GM18909 (cell line): ENCODE data around the gene NTHL1.

Source experiments
- ATAC-seq: cut with Tn5 transposase; IDR thresholded peaks from one replicate; pipeline ENCODE4 v1.9.1; 2021; ENCODE audit warnings: mild to moderate bottlenecking; ENCODE audit not compliant: unreplicated experiment, poor library complexity

Gene NTHL1

DNA sequence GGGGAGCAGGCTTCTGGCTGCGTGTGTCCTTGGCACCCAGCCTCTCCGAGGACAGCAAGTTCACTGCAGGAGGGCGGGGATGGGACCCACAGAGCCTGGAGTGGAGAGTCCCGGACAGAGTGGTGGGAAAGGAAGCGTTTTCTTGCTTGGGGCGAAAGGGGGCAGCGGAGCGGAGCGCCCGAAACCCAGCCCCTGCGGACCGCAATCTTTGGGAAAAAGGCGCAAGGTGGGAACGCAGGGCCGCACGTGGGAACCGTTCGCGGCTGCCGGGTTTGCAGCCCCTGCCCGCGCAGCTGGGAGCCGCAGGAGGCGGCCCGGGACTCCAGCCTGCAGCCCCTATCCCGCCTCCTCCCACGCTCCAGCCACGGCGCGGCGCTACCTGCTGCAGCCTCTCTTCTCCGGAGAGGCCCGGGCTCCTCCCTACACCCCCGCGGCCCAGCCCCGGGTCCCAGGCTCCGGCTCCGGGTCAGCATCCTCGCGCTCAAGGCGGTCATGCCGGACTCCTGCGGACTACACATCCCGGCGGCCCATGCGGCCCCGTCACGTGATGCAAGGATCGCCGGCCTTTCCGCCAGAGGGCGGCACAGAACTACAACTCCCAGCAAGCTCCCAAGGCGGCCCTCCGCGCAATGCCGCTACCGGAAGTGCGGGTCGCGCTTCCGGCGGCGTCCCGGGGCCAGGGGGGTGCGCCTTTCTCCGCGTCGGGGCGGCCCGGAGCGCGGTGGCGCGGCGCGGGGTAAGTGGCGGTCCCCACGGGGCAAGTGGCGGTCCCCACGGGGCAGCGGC is at the start of gene NTHL1, which contains the start of gene TSC2:
TSS of gene NTHL1 (minus strand) at position 505 of the 786 bp plus-strand sequence. CDS start at position 494, 11 bp downstream.
TSS of gene TSC2 (plus strand) at position 656 of the 786 bp plus-strand sequence. CDS start 631 bp downstream, outside the sequence.
- ATAC-seq = peak; percentile 89

DNA sequence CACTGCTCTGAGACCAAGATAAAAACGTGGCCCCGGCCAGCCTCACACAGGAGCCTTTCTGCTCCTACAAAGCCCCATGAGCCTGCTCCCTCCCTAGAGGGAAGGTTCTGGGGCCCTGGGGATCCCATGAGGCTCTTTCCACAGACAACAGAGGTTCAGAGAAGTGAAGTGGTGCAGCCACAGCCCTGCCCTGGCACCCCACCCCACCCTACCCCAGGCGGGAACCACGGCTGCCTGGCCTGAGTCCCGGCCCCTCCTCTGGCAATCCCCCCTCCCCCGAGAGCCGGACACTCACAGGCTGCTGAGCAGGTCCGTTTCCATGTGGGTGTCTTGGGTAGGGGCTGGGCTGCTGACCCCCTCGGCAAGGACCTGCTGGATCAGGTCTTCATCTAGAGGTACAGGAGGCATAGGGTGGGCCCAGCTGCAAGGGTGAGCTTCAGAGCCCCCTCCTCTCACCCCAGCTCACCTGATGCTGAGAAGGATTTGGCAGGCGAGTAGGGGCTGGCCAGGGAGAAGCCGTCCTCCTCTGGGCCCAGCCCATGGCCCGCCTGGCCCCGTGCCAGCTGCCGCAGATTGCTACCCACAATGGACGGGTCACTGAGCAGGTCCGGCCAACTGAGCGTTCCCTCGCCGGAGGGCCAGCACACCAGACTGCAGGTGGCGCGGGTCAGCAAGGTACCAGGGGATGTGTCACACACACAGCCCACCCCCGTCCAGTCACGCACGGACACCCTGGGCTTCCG is 49.4 kb upstream of the NTHL1 start:
- ATAC-seq = no peak

GRCh38 chr16:2095918-2096582 is 48.4 kb upstream of the NTHL1 start:
- ATAC-seq = no peak

DNA sequence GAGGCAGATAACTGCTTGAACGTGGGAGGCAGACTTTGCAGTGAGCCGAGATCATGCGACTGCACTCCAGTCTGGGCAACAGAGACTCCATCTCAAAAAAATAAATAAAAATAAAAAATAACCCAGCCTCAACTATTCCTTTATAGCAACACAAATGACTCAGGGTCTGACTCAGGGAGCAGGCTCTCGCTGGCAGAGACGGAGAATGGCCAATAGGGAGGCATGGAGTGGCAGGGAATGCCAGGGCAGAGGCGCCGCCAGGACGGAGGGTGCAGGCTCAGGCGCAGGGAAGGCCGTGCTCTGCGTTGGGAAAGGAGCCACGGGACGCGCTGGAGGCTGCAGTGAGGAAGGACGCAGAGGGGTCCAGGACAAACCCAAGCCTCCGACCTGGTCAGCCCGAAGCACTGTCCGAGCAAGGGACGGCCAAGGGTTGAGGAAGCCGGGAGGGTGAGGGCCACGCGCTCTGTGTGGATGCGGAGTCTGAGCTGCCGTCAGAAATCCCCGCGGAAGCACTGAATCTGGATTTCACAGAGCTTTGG is 47.8 kb upstream of the NTHL1 start:
- no peak for ATAC-seq

DNA sequence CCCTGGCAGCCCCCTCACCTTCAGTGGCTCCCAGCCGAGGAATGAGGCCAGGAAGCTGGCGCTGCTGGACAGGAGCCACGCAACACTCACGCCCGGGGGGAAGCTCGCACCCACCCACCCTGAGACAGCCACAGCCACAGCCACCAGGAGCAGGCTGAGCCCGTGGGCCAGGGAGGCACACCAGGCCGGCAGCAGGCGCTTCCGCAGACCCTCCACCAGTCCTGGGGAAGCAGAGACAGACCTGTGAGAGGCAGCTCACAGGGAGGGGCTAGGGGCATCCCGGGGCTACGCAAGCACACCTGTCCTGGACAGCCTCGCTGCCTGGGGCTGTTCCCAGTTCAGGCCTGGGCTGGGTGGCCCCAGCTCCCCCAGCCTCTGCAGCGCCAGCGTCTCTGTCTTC is 46.2 kb upstream of the NTHL1 start:
- ATAC-seq = no peak

- ATAC-seq = no peak
Observed at GRCh38 chr16:2092866-2093265, 45.2 kb upstream of the NTHL1 start.

DNA sequence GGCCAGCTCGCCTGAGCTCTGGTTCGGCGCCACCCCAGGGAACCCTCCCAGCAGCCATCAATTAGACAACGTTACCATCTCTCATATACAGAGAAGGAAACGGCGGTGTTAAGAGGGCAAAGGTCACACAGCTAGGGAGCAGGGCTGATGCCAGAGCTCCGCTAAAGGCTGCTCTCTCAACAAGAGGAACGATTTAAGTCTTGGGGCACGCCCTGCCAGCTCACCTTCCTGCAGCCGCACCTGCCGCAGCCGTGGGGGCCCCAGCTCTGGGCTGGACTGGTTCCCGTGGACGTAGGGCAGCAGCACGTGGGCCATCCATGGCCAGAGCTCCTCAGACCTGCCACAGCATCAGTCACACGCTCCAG is 44.6 kb upstream of the NTHL1 start:
- ATAC-seq = no peak

DNA sequence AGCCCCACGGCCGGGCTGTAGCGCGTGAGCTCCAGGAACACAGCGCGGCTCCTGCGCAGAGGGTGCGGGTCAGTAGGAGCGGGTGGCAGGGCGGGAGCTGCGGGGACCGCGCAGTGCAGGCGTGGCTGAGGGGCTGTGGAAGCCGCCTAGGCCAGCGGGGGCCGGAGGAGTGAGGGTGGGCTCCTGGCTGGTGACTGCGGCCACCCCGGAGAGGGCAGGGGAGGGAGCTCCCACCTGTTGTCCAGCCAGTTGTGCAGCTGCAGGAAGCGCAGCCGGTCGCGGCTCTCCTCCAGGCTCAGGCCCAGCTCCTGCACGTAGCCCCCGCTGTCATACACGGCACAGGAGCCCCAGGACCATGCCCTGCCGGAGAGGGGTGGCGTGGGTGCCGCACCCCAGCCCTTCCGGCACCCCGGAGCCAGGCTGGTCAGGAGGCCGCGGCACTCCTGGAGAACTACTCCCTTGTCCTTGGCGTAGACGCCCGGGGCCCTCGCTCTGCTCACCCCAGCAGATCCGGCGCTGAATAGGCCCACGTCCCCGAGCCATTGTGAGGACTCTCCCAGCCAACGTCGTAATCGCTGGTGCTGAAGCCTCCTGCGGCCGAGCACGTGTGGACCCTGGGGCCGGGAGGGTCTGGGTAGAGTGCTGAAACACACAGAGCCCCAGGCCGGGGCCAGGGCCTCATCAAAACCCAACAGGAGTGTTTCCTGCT is 44.1 kb upstream of the NTHL1 start:
- no peak for ATAC-seq

DNA sequence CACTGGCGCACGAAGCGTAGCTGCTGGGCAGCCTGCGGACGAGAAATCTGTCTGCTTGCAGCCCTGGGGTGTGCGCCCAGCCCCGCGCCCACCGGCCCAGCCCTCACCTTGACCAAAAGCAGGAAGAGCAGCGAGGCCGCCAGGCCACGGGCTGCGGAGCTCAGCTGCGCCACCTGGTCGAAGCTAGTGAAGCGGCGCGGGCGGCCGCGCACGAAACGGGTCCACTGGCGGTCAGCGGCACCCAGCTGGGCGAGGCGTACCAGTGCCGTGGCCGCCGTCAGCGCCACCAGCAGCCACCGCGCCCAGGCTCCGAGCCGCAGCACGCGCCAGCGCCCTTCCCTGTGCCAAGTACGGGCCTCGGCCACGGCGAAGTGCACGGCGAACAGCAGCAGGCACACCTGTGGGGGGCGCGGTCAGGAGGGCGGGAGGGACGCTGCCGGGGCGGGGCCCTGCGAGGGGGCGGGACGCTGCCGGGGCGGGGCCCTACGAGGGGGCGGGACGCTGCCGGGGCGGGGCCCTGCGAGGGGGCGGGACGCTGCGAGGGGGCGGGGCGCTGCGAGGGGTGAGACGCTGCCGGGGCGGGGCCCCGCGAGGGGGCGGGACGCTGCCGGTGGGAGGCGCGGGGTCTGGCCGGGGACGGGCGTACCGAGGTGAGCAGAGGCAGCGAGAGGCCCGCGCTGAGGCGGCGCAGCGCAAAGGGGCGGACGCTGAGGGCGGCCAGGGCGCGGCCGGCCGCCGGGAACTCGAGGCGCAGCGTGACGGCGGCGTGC is 43.3 kb upstream of the NTHL1 start:
- no peak for ATAC-seq

- ATAC-seq = no peak
Observed at GRCh38 chr16:2090481-2090776, 42.8 kb upstream of the NTHL1 start.

DNA sequence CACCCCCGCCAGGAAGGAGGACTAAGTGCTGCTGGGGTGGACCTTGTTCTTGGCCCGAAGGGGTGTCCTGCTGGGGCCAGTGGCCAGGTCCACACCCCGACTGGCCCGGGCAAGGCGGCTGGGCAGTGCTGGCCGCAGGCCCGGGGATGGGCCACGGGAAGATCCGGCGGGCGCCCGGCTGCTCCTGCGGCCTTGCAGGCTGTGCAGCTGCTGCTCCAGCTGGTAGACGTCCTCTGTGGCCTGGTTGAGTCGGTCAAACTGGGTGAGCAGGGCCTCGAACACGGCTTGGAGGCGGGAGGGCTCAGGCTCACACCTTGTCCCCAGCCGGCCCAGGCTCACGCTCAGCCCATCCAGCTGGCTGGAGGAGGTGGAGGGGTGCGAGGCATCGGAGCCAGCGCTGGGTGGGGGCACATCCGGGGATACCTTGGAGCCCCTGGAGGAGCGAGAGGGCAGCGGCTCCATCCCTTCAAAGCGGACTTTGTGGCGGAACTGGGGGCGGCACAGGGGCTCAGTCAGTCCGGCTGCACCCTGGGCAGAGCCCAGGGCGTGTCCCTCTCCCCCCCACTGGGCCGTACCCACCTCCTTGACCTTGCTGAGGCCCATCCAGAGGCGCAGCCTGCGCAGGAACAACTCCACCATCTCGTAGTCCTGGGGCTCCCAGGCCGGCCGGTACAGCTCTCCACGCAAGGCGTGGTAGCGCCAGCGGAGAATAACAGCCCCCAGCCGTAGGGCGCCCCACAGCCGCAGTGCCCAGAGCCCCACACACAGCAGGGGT is 42.3 kb upstream of the NTHL1 start:
- no peak for ATAC-seq

- ATAC-seq = no peak
Observed at GRCh38 chr16:2088759-2089358, 41.2 kb upstream of the NTHL1 start.

- no peak for ATAC-seq
Observed at GRCh38 chr16:2087748-2088631, 40.4 kb upstream of the NTHL1 start.

DNA sequence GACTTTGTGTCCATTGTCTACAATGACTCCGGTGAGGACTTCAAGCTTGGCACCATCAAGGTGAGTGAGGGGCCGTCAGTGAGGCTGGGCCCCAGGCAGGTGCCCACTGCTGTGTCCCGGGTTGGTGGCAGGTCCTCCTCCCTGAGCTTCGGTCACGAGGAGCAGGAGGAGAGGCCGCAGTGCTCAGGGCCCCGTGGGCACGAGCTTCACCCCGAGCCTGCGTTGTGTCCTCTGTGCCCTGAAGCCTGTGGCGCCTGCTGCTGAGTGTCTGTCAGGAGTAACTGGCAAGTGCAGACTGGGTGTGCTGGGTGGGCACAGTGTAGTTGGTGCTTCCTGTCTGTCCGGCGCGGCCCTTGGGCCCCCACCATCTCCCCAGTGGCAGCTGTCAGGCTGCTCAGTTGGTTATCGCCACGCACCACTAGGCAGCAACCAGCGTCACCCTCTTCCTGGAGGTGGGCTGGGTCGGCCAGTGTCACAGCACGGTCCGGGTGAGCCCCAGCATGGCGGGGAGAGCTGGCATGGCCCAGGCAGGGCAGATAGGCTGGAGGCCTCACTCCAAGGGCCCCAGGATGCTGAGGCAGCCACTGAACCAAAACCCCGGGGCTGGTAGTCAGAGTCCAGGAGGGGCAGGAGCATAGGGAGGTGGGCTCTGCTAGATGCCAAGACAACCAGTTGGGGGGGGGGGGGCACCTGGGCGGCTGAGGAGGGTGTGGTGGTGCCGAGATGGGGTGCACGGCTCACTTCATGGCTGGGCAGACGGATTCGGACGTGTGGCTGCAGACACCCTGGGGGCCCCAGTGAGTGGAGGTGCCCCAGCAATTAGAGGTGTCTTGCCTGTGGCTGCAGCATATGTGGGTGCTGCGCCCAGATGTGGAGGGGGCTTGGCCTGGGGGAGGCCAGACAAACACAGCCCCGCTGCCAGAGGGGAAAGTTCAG is 39.4 kb upstream of the NTHL1 start:
- ATAC-seq = no peak

- ATAC-seq = no peak
Observed at GRCh38 chr16:2086106-2086742, 38.6 kb upstream of the NTHL1 start.

GRCh38 chr16:2085669-2086068 is 38.0 kb upstream of the NTHL1 start:
- ATAC-seq = no peak
